Measurements from ENCODE around the gene PLA2G6. TPM values are rescaled to one million over a fixed set of nuclear protein-coding genes. Genes with fewer than 3 reads are reported as not detected.

PLA2G6 gene
- total and polyA plus RNA-seq, 2 of the 8 experiments (the other 6 are each of a cell fraction or from before 2014, with no cell fraction given), result 13.2 to 21.0 TPM

GRCh38 chr22:38167988-38168407 lies 13.6 kb downstream of the PLA2G6 start:
- H3K27ac ChIP-seq (ENCODE audit: low read depth, low read length), result no peak overlapping the region
- H3K14ac ChIP-seq (ENCODE audit: insufficient read length), result no peak overlapping the region
- no peak overlapping the region for H2BK5ac ChIP-seq (ENCODE audit: low read depth, low read length)
- H2AFZ ChIP-seq (ENCODE audit: low read length), result no peak overlapping the region
- POLR2A ChIA-PET (ENCODE audit: partially characterized antibody), result interaction anchor here (0.6 to 1.9 kb wide), 3 partner anchors 10 to 22 kb away, joined by 4 to 7 read pairs (median 4); no protein-coding TSS in a partner anchor
- H3K23ac ChIP-seq (ENCODE audit: insufficient read length), result no peak overlapping the region
- CTCF ChIA-PET (ENCODE audit: partially characterized antibody), result interaction anchor here (0.7 to 4.6 kb wide), 8 partner anchors 10 to 405 kb away, joined by 3 to 25 read pairs (median 3); no protein-coding TSS in a partner anchor
- no peak overlapping the region for H2AK5ac ChIP-seq (ENCODE audit: low read depth, low read length)
- no peak overlapping the region for H2BK120ac ChIP-seq (replicated peaks; ENCODE audit: low read depth, low read length)
- H4K5ac ChIP-seq (ENCODE audit: insufficient read length, low read depth, low read length), result no peak overlapping the region
- FAIRE-seq (no peak), DNase-seq (ENCODE audit: low read depth in 1 of 2, low spot score in 2 of 2) (no peak)
- H3K4me2 ChIP-seq (ENCODE audit: insufficient read depth in 1 of 2, low read depth in 2 of 2, low read length in 2 of 2), result no peak overlapping the region
- H4K20me1 ChIP-seq (replicated peaks in 1 of 2; ENCODE audit: control insufficient read depth in 1 of 2, insufficient read depth in 2 of 2, low read length in 2 of 2), result no peaks in the 10 kb centered on the region
- H3K79me1 ChIP-seq (ENCODE audit: low read depth, low read length), result no peaks in the 10 kb centered on the region
- no peak overlapping the region for H3K18ac ChIP-seq (ENCODE audit: extremely low read depth, low read length)
- no peak overlapping the region for H3K56ac ChIP-seq (replicated peaks; ENCODE audit: insufficient read length, low read depth, low read length)
- no peak overlapping the region for H3K4ac ChIP-seq (replicated peaks; ENCODE audit: insufficient read length, low read depth, low read length)
- H2BK15ac ChIP-seq (ENCODE audit: low read length), result no peak overlapping the region
- no peaks in the 10 kb centered on the region for H3K36me3 ChIP-seq (ENCODE audit: control insufficient read depth in 2 of 4, insufficient read depth in 4 of 4, low read length in 3 of 4)
- TF ChIP-seq RBBP5 (IDR thresholded peaks at IDR 0.05; ENCODE audit: borderline replicate concordance, low read depth, low read length), result no peak
- no peak for TF ChIP-seq HDAC6 (IDR thresholded peaks at IDR 0.05; ENCODE audit: low read depth, low read length)
- TF ChIP-seq SAP30 (IDR thresholded peaks at IDR 0.05; ENCODE audit: insufficient read depth, insufficient replicate concordance, low read length), result no peak
- no peak for TF ChIP-seq POU5F1 (IDR thresholded peaks at IDR 0.05; ENCODE audit: low read depth, low read length)
- TF ChIP-seq RNF2 (IDR thresholded peaks at IDR 0.05; ENCODE audit: borderline replicate concordance, low read depth, low read length, missing control alignments, poor library complexity, severe bottlenecking), result no peak
- no peak for TF ChIP-seq NANOG (IDR thresholded peaks at IDR 0.05; ENCODE audit: insufficient read depth, low read depth, low read length, poor library complexity, severe bottlenecking)
- no peak for TF ChIP-seq ATF2 (IDR thresholded peaks at IDR 0.05; ENCODE audit: low read length)
- no peak for TF ChIP-seq E2F6 (IDR thresholded peaks at IDR 0.05)
- no peak for TF ChIP-seq SIRT6 (IDR thresholded peaks at IDR 0.05; ENCODE audit: low read length)
- H3K79me2 ChIP-seq (ENCODE audit: control insufficient read depth in 1 of 2, insufficient read depth in 2 of 2, low read length in 2 of 2), result no peaks in the 10 kb centered on the region
- H3K4me3 ChIP-seq (ENCODE audit: extremely low read depth in 1 of 4, insufficient read depth in 2 of 4, low read depth in 3 of 4, low read length in 4 of 4), result no peak overlapping the region
- H4K91ac ChIP-seq (replicated peaks; ENCODE audit: insufficient read length, low read length), result no peak overlapping the region
- H3K9ac ChIP-seq (replicated peaks in 1 of 4; ENCODE audit: extremely low read depth in 1 of 4, low read depth in 3 of 4, low read length in 3 of 4), result no peak overlapping the region
- H3K27me3 ChIP-seq (replicated peaks in 1 of 4; ENCODE audit: control insufficient read depth in 3 of 4, extremely low read depth in 1 of 4, insufficient read depth in 3 of 4, low read length in 3 of 4), result no peaks in the 10 kb centered on the region
- no peaks in the 10 kb centered on the region for H3K23me2 ChIP-seq (ENCODE audit: low read depth, low read length)
- peaks cover 0 to 4% (median 1%) of the 10 kb centered on the region in 4 experiments; a peak in 3 of 7 replicates for H3K4me1 ChIP-seq (replicated peaks in 1 of 4; ENCODE audit: control insufficient read depth in 3 of 4, insufficient read depth in 4 of 4, low read length in 3 of 4)
- no peaks in the 10 kb centered on the region for H3K9me3 ChIP-seq (ENCODE audit: insufficient read depth in 2 of 2, low read depth in 1 of 2, low read length in 1 of 2)
- no peak overlapping the region for H2BK12ac ChIP-seq (ENCODE audit: low read depth, low read length)
- WGBS, 2 experiments (ENCODE audit: extremely low coverage in 1 of 2, insufficient coverage in 1 of 2, insufficient read length in 1 of 2, insufficient replicate concordance in 2 of 2, low coverage in 1 of 2, low lambda C conversion rate in 2 of 2, missing lambda C conversion rate in 1 of 2), result 82% methylated on average over 7 of the region's 7 CpGs; no CpG with 5 or more reads in 1 of the 2 experiments
- H2BK20ac ChIP-seq (ENCODE audit: low read length), result no peak overlapping the region
- no peak overlapping the region for H4K8ac ChIP-seq (ENCODE audit: extremely low read depth, insufficient read depth, low read length)
